ENCODE results near the gene NAP1L4. TPM values are rescaled to one million over a fixed set of nuclear protein-coding genes. Genes with fewer than 3 reads are reported as not detected.

Gene NAP1L4
- total RNA-seq, 1 experiment from 2014 or later = 274 TPM

DNA sequence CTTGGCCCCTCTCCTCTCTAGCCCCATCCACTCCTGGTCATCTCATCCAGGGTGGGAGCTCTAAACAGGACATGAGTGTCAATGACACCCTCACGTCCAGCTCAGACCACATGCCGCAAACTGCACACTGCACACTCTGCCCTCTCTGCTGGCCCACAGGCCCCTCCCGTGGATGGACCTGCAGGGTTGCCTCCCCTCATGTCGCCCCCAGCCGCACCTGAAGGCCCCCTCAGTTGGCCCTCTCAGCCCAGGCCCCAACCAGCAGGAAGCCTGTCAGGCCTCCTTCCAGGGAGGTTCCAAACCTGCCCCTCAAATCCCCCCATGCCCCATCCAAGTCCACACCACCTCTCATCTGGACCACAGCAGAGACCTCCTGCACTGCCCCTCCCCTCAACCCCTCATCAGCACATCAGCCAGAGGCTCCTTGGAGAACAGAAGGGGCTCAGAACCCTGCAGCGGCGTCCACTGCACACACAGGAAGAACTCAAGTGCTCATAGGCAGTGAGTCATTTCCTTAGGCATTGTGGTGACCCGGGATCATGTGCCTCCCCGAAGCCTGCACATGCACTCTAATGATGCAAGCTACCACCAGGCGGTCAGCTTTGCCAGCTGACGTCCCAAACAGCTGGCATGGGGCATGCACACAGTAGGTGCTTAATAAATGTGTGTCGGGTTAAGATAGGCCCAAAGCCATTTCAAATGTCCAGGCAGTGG lies 93.6 kb downstream of the NAP1L4 start:
- DNase-seq (ENCODE audit: low read depth, low spot score) (no peak), ATAC-seq (peak; percentile 52)
- CTCF ChIA-PET = interaction anchor here (1.5 kb wide), 1 partner anchor 365 kb away, joined by 3 read pairs; no protein-coding TSS in a partner anchor
- Histone ChIP-seq H3K36me3 (ENCODE audit: control insufficient read depth, insufficient read depth, low read length) (no peaks in the 10 kb centered on the region; the same call in 1 of the 2 replicates), H3K27ac (ENCODE audit: low read length) (peak overlapping the region; percentile 62), H3K4me3 (ENCODE audit: low read depth in 2 of 2, low read length in 2 of 2) (no peak overlapping the region), H3K27me3 (ENCODE audit: control insufficient read depth, insufficient read depth, low read length) (no peaks in the 10 kb centered on the region), H3K4me1 (ENCODE audit: control insufficient read depth, insufficient read depth, low read length) (peaks cover 37% of the 10 kb centered on the region), H3K9me3 (ENCODE audit: control insufficient read depth, insufficient read depth, low read depth, low read length) (no peaks in the 10 kb centered on the region)
- no peak for TF ChIP-seq SIN3A (IDR thresholded peaks at IDR 0.05; ENCODE audit: borderline replicate concordance, insufficient read depth, low read depth, low read length)
- TF ChIP-seq, protein P1, sequence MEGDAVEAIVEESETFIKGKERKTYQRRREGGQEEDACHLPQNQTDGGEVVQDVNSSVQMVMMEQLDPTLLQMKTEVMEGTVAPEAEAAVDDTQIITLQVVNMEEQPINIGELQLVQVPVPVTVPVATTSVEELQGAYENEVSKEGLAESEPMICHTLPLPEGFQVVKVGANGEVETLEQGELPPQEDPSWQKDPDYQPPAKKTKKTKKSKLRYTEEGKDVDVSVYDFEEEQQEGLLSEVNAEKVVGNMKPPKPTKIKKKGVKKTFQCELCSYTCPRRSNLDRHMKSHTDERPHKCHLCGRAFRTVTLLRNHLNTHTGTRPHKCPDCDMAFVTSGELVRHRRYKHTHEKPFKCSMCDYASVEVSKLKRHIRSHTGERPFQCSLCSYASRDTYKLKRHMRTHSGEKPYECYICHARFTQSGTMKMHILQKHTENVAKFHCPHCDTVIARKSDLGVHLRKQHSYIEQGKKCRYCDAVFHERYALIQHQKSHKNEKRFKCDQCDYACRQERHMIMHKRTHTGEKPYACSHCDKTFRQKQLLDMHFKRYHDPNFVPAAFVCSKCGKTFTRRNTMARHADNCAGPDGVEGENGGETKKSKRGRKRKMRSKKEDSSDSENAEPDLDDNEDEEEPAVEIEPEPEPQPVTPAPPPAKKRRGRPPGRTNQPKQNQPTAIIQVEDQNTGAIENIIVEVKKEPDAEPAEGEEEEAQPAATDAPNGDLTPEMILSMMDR (IDR thresholded peaks at IDR 0.05) = no peak
- no peak for TF ChIP-seq TCF7L2 (IDR thresholded peaks at IDR 0.05; ENCODE audit: low read depth, low read length)
- TF ChIP-seq, protein P2, sequence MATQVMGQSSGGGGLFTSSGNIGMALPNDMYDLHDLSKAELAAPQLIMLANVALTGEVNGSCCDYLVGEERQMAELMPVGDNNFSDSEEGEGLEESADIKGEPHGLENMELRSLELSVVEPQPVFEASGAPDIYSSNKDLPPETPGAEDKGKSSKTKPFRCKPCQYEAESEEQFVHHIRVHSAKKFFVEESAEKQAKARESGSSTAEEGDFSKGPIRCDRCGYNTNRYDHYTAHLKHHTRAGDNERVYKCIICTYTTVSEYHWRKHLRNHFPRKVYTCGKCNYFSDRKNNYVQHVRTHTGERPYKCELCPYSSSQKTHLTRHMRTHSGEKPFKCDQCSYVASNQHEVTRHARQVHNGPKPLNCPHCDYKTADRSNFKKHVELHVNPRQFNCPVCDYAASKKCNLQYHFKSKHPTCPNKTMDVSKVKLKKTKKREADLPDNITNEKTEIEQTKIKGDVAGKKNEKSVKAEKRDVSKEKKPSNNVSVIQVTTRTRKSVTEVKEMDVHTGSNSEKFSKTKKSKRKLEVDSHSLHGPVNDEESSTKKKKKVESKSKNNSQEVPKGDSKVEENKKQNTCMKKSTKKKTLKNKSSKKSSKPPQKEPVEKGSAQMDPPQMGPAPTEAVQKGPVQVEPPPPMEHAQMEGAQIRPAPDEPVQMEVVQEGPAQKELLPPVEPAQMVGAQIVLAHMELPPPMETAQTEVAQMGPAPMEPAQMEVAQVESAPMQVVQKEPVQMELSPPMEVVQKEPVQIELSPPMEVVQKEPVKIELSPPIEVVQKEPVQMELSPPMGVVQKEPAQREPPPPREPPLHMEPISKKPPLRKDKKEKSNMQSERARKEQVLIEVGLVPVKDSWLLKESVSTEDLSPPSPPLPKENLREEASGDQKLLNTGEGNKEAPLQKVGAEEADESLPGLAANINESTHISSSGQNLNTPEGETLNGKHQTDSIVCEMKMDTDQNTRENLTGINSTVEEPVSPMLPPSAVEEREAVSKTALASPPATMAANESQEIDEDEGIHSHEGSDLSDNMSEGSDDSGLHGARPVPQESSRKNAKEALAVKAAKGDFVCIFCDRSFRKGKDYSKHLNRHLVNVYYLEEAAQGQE (IDR thresholded peaks at IDR 0.05; ENCODE audit: insufficient read depth in 1 of 2, low read depth in 2 of 2, low read length in 1 of 2) = no peak
- TF ChIP-seq POLR2AphosphoS5 (IDR thresholded peaks at IDR 0.05; ENCODE audit: low read depth, low read length) = no peak
- no TSS peak for BruUV-seq (replicated peaks)
- POLR2A ChIA-PET = interaction anchor here (0.5 kb wide), 1 partner anchor 589 kb away, joined by 3 read pairs; no protein-coding TSS in a partner anchor
- intact Hi-C loops (cut with micrococcal nuclease; ENCODE audit: unreplicated experiment) (no loop called here), in situ Hi-C loops (cut with HindIII; ENCODE audit: low pct_unique_long_range_greater_than_20kb, low sequenced_read_pairs) (no loop called here)

DNA sequence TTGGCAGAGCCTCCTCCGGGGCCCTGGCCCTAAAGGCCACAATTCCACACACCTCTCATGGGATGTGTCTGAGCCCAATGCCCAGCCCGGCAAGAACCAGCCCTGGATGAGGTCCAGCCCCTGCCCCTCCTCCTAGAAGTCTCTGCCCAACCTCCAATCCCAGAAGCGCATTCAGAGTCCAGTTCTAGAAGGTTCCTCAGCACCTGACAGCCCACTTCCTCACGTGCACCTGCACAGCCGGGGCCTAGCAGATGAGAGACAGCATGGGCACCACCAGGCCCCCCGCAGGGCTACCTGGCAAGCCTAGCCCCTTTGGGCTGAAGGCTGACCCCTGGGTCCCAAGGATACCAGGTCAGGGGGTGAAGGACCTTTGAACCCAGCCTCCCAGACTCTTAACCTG lies 95.1 kb downstream of the NAP1L4 start:
- POLR2A ChIA-PET = no interaction called here
- TF ChIP-seq, protein P1 (IDR thresholded peaks at IDR 0.05) = no peak
- TF ChIP-seq SIN3A (IDR thresholded peaks at IDR 0.05; ENCODE audit: borderline replicate concordance, insufficient read depth, low read depth, low read length) = no peak
- TF ChIP-seq, protein P2 (IDR thresholded peaks at IDR 0.05; ENCODE audit: insufficient read depth in 1 of 2, low read depth in 2 of 2, low read length in 1 of 2) = no peak
- TF ChIP-seq TCF7L2 (IDR thresholded peaks at IDR 0.05; ENCODE audit: low read depth, low read length) = no peak
- TF ChIP-seq POLR2AphosphoS5 (IDR thresholded peaks at IDR 0.05; ENCODE audit: low read depth, low read length) = no peak
- intact Hi-C loops (cut with micrococcal nuclease; ENCODE audit: unreplicated experiment) (no loop called here), in situ Hi-C loops (cut with HindIII; ENCODE audit: low pct_unique_long_range_greater_than_20kb, low sequenced_read_pairs) (no loop called here)
- BruUV-seq (replicated peaks) = no TSS peak
- Histone ChIP-seq H3K9me3 (ENCODE audit: control insufficient read depth, insufficient read depth, low read depth, low read length) (no peaks in the 10 kb centered on the region), H3K4me1 (ENCODE audit: control insufficient read depth, insufficient read depth, low read length) (peaks cover 33% of the 10 kb centered on the region), H3K27me3 (ENCODE audit: control insufficient read depth, insufficient read depth, low read length) (no peaks in the 10 kb centered on the region), H3K36me3 (ENCODE audit: control insufficient read depth, insufficient read depth, low read length) (no peaks in the 10 kb centered on the region), H3K27ac (ENCODE audit: low read length) (no peak overlapping the region), H3K4me3 (ENCODE audit: low read depth in 2 of 2, low read length in 2 of 2) (no peak overlapping the region)
- CTCF ChIA-PET = no interaction called here
- no peak for ATAC-seq
- DNase-seq (ENCODE audit: low read depth, low spot score) = no peak

All from Panc1 (cell line).